Transverse colon (tissue), 4 donors: ENCODE results near the gene PIGN. TPM values are rescaled to one million over a fixed set of nuclear protein-coding genes. Genes with fewer than 3 reads are reported as not detected.

ENCODE experiments used
- DNase-seq: peaks from one replicate; pipeline ENCODE4 v3.0.0-alpha.2; 2019
- H3K27ac ChIP-seq, 4 donors: fragments of 200-600 bp; sonication (generic); 2 replicates each; pipeline ENCODE4 v1.5.1; 2016 to 2018; ENCODE audit warnings: inconsistent platforms in 4 of 4
- H3K27me3 ChIP-seq: fragments of 200-600 bp; sonication (generic); 2 replicates; pipeline ENCODE4 v1.5.1; 2017; ENCODE audit warnings: inconsistent platforms
- H3K36me3 ChIP-seq, 4 donors: fragments of 200-600 bp; sonication (generic); 2 replicates each; pipeline ENCODE4 v1.5.1; 2017 to 2019; ENCODE audit warnings: inconsistent platforms in 4 of 4
- H3K4me1 ChIP-seq, 4 donors: fragments of 200-600 bp; sonication (generic); 2 replicates each; pipeline ENCODE4 v1.5.1; 2017 to 2020; ENCODE audit warnings: inconsistent platforms in 4 of 4
- H3K4me3 ChIP-seq, 4 donors: fragments of 200-600 bp; sonication (generic); 1 replicate in 1 of 4; 2 replicates in 3 of 4; pipeline versions ENCODE4 v1.5.1 to v1.6.1; 2017 to 2019; ENCODE audit warnings: inconsistent platforms in 4 of 4
- H3K9me3 ChIP-seq, 2 donors: fragments of 200-600 bp; sonication (generic); 2 replicates each; pipeline ENCODE4 v1.5.1; 2017 to 2019; ENCODE audit warnings: inconsistent platforms in 2 of 2
- EP300 ChIP-seq: sonication (generic); formaldehyde crosslinking; IDR thresholded peaks from one replicate; pipeline ENCODE4 v1.6.1; 2017; ENCODE audit warnings: antibody characterized with exemption, low read depth
- POLR2A ChIP-seq: fragments of 450-650 bp; IDR thresholded peaks from one replicate; pipeline ENCODE4 v1.6.1; 2016; ENCODE audit warnings: antibody characterized with exemption, mild to moderate bottlenecking, moderate library complexity
- POLR2AphosphoS5 ChIP-seq, 3 donors: sonication (generic); formaldehyde crosslinking; IDR thresholded peaks; one replicate each; pipeline ENCODE4 v1.6.1; 2016; ENCODE audit warnings: antibody characterized with exemption in 3 of 3
- WGBS, 2 donors: methylation state at CpG; one replicate each; pipeline ENCODE4 v1.1.5; 2018; ENCODE audit warnings: low coverage in 1 of 2; 5-methylcytosine and 5-hydroxymethylcytosine counted together
- in situ Hi-C, 4 donors: fragments of 200-750 bp; cut with MboI; loops; one replicate each; pipeline versions ENCODE4 v1.15.0 to v1.15.1; 2017; ENCODE audit warnings: low sequenced_read_pairs in 3 of 4, low pct_ligation_motif_present in 1 of 4, low pct_unique_long_range_greater_than_20kb in 1 of 4
- intact Hi-C: fragments of 100-400 bp; cut with DNase I; formaldehyde crosslinking; loops from one replicate; pipeline ENCODE4 v1.15.1; 2023; ENCODE audit warnings: low total_unique reads
- total RNA-seq, 4 donors: library from RNA; depleted of rRNA; stranded (reverse); fragments of >200 nt; gene quantifications; one replicate each; pipeline ENCODE4 v1.1.0, GENCODE V29; 2016
- TF ChIP-seq, protein P1 (sequence below), 5 experiments: fragments of 200-600 bp in 3 of 5; fragments of 450-650 bp in 2 of 5; sonication (generic) in 3 of 5; IDR thresholded peaks; 1 replicate in 2 of 5; 2 replicates in 3 of 5; pipeline ENCODE4 v1.5.1; 2016 to 2017; ENCODE audit warnings: antibody characterized with exemption in 5 of 5, inconsistent platforms in 3 of 5, mild to moderate bottlenecking in 2 of 5, moderate library complexity in 1 of 5

PIGN gene
- total RNA-seq, 4 donors from 2014 or later, result 15.3 to 105 (median 42.3) TPM

DNA sequence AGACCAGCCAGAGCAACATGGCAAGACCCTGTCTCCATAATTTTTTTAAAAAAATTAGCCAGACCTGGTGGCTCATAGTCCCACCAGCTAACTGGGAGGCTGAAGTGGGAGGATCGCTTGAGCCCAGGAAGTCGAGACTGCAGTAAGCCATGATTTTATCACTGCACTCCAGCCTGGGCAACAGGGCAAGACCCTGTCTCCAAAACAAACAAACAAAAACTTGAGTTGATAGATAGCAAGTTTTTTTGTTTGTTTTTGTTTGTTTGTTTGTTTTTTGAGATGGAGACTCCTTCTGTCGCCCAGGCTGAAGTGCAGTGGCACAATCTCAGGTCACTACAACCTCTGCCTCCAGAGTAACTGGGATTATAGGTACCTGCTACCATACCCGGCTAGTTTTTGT lies 19.0 kb upstream of the PIGN start:
- in situ Hi-C loops, result no loop called here
- TF ChIP-seq, protein P1, sequence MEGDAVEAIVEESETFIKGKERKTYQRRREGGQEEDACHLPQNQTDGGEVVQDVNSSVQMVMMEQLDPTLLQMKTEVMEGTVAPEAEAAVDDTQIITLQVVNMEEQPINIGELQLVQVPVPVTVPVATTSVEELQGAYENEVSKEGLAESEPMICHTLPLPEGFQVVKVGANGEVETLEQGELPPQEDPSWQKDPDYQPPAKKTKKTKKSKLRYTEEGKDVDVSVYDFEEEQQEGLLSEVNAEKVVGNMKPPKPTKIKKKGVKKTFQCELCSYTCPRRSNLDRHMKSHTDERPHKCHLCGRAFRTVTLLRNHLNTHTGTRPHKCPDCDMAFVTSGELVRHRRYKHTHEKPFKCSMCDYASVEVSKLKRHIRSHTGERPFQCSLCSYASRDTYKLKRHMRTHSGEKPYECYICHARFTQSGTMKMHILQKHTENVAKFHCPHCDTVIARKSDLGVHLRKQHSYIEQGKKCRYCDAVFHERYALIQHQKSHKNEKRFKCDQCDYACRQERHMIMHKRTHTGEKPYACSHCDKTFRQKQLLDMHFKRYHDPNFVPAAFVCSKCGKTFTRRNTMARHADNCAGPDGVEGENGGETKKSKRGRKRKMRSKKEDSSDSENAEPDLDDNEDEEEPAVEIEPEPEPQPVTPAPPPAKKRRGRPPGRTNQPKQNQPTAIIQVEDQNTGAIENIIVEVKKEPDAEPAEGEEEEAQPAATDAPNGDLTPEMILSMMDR (IDR thresholded peaks at IDR 0.05), result no peak
- TF ChIP-seq POLR2A (no peak), POLR2AphosphoS5 (IDR thresholded peaks at IDR 0.05) (no peak), EP300 (no peak)

GRCh38 chr18:62201870-62202269 lies 15.0 kb upstream of the PIGN start:
- intact Hi-C loops, result no loop called here
- no peaks in the 10 kb centered on the region for H3K9me3 ChIP-seq
- peak overlapping the region in 2 of 4 donors; percentile 32 to 37 for H3K27ac ChIP-seq
- TF ChIP-seq, protein P1 (IDR thresholded peaks at IDR 0.05), result no peak
- TF ChIP-seq POLR2A (no peak), POLR2AphosphoS5 (IDR thresholded peaks at IDR 0.05) (peak in 1 of 3 donors; percentile 36), EP300 (no peak)
- in situ Hi-C loops, result no loop called here
- DNase-seq, result no peak
- no peaks in the 10 kb centered on the region for H3K27me3 ChIP-seq
- peaks cover 16 to 73% (median 40%) of the 10 kb centered on the region in 4 donors for H3K4me1 ChIP-seq
- H3K36me3 ChIP-seq, result no peaks in the 10 kb centered on the region
- 46 to 71% methylated on average over 1 of the region's 1 CpG for WGBS, 2 donors
- no peak overlapping the region for H3K4me3 ChIP-seq

More for the DNA sequence above, 19.0 kb upstream of the PIGN start:
- peaks cover 0 to 49% (median 27%) of the 10 kb centered on the region in 4 donors for H3K4me1 ChIP-seq
- H3K27ac ChIP-seq, result peak overlapping the region; percentile 2 to 71 (median 54)
- no peak overlapping the region for H3K4me3 ChIP-seq
- no peaks in the 10 kb centered on the region for H3K9me3 ChIP-seq
- H3K27me3 ChIP-seq, result no peaks in the 10 kb centered on the region
- no peaks in the 10 kb centered on the region for H3K36me3 ChIP-seq
- no peak for DNase-seq
- 87 to 90% methylated on average over 3 to 4 of the region's 4 CpGs for WGBS, 2 donors
- intact Hi-C loops, result no loop called here

DNA sequence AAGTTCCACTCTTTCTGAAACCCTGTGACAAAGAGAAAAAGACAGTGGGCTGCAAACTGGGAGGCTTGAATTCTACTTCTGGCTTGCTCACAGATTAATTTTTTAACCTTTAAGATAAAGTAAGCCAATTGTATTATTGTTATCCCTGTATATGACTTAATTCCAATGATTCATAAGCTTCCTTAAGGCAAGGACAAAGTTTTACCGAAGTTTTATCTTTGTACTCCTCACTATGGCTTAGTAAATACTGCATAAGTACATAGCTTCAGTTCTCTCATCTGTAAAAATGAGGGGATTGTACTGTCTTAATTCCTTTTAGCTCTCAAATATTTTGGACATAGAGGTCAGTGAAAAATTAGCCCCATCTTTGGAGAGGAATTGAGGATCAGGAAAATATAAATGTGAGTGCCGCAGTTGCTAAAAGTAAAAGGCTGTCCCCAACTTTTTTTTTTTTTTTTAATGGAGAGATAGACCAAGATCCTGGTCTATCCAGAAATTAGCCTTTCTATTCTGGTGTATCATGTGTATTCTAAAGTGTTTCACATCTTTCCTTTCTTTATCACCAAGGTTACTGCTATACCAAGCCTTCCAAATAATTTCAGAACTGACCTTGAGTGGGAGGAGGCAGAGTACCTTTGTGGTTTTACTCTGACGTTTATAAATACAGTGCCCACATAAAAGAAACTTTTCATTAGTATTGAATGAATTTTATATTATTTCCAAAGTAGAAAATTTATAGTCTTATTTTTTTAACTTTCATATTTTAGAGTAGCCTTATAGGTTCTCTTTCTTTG lies 13.5 kb upstream of the PIGN start:
- in situ Hi-C loops (no loop called here), intact Hi-C loops (no loop called here)
- Histone ChIP-seq H3K9me3 (no peaks in the 10 kb centered on the region), H3K27ac (peak overlapping the region; percentile 36 to 62 (median 50)), H3K27me3 (no peaks in the 10 kb centered on the region), H3K4me1 (peaks cover 19 to 66% (median 38%) of the 10 kb centered on the region in 4 donors), H3K4me3 (no peak overlapping the region), H3K36me3 (no peaks in the 10 kb centered on the region)
- TF ChIP-seq POLR2A (no peak), EP300 (no peak), POLR2AphosphoS5 (IDR thresholded peaks at IDR 0.05) (no peak)
- TF ChIP-seq, protein P1 (IDR thresholded peaks at IDR 0.05), result no peak
- DNase-seq, result no peak
- WGBS, 2 donors, result 57 to 58% methylated on average over 3 of the region's 3 CpGs

- Histone ChIP-seq H3K36me3 (no peaks in the 10 kb centered on the region), H3K9me3 (no peaks in the 10 kb centered on the region), H3K27ac (peak overlapping the region; percentile 36 to 62 (median 50)), H3K4me1 (peaks cover 18 to 65% (median 37%) of the 10 kb centered on the region in 4 donors), H3K27me3 (no peaks in the 10 kb centered on the region), H3K4me3 (no peak overlapping the region)
- DNase-seq, result no peak
- TF ChIP-seq POLR2A (no peak), EP300 (no peak), POLR2AphosphoS5 (IDR thresholded peaks at IDR 0.05) (no peak)
- TF ChIP-seq, protein P1 (IDR thresholded peaks at IDR 0.05), result no peak
- 70 to 80% methylated on average over 2 of the region's 2 CpGs for whole genome bisulfite sequencing, 2 donors
- intact Hi-C loops (no loop called here), in situ Hi-C loops (loop anchor here in 3 of 4 donors (25.0 kb wide), 3 partner anchors 338 to 513 kb away; partner anchors contain the start of gene PHLPP1 (in 1 of the 3))
Observed at GRCh38 chr18:62199629-62200028, 12.8 kb upstream of the PIGN start.
